H9 (cell line): Measurements from ENCODE around the gene PUDP. TPM values are rescaled to one million over a fixed set of nuclear protein-coding genes. Genes with fewer than 3 reads are reported as not detected.

Experiments
- DNase-seq: peaks from one replicate; pipeline ENCODE4 v3.0.0-alpha.2; 2017
- H2AFZ ChIP-seq: one replicate; pipeline ENCODE4 v1.6.1; 2013; ENCODE audit warnings: mild to moderate bottlenecking, low read length, control low read depth, moderate library complexity
- H2AK5ac ChIP-seq: 2 replicates; pipeline ENCODE4 v1.6.1; 2013; ENCODE audit warnings: low read length, control low read depth, mixed read lengths; ENCODE audit not compliant: insufficient read length
- H2BK120ac ChIP-seq: one replicate; pipeline ENCODE4 v1.6.1; 2013; ENCODE audit warnings: low read depth, mild to moderate bottlenecking, low read length, control low read depth, inconsistent platforms; ENCODE audit not compliant: poor library complexity, severe bottlenecking
- H2BK12ac ChIP-seq: 2 replicates; pipeline ENCODE4 v1.6.1; 2013; ENCODE audit warnings: low read length, control low read depth, mixed read lengths, low read depth; ENCODE audit not compliant: insufficient read length
- H2BK15ac ChIP-seq: 2 replicates; pipeline ENCODE4 v1.6.1; 2013; ENCODE audit warnings: low read depth, low read length, control low read depth
- H2BK20ac ChIP-seq: one replicate; pipeline ENCODE4 v1.6.1; 2013; ENCODE audit warnings: low read depth, mild to moderate bottlenecking, low read length, control low read depth, inconsistent platforms; ENCODE audit not compliant: poor library complexity, severe bottlenecking
- H2BK5ac ChIP-seq: 2 replicates; pipeline ENCODE4 v1.6.1; 2013; ENCODE audit warnings: low read length, control low read depth, mixed read lengths; ENCODE audit not compliant: insufficient read length
- H3K14ac ChIP-seq: 2 replicates; pipeline ENCODE4 v1.6.1; 2013; ENCODE audit warnings: low read length, control low read depth; ENCODE audit not compliant: insufficient read depth
- H3K18ac ChIP-seq: 2 replicates; pipeline ENCODE4 v1.6.1; 2013; ENCODE audit warnings: low read depth, mild to moderate bottlenecking, mixed read lengths, low read length, control low read depth; ENCODE audit not compliant: insufficient read length
- H3K23ac ChIP-seq: 2 replicates; pipeline ENCODE4 v1.6.1; 2013; ENCODE audit warnings: low read length, control low read depth, mixed read lengths, low read depth; ENCODE audit not compliant: insufficient read length
- H3K23me2 ChIP-seq: 2 replicates; pipeline ENCODE4 v1.6.1; 2013; ENCODE audit warnings: low read depth, mild to moderate bottlenecking, mixed read lengths, low read length, control low read depth; ENCODE audit not compliant: insufficient read length, poor library complexity, severe bottlenecking
- H3K27ac ChIP-seq: 2 replicates; pipeline ENCODE4 v1.5.1; 2013; ENCODE audit warnings: low read length, control low read depth, mixed read lengths, low read depth; ENCODE audit not compliant: insufficient read length
- H3K27me3 ChIP-seq: 2 replicates; pipeline ENCODE4 v1.6.1; 2013; ENCODE audit warnings: low read length, control low read depth, inconsistent platforms; ENCODE audit not compliant: insufficient read depth
- H3K4ac ChIP-seq: 2 replicates; pipeline ENCODE4 v1.6.1; 2013; ENCODE audit warnings: low read depth, mild to moderate bottlenecking, control low read depth, inconsistent platforms, low read length, moderate library complexity
- H3K4me1 ChIP-seq: 2 replicates; pipeline ENCODE4 v1.6.1; 2013; ENCODE audit warnings: low read length, control low read depth, inconsistent platforms; ENCODE audit not compliant: insufficient read depth
- H3K4me2 ChIP-seq: 2 replicates; pipeline ENCODE4 v1.6.1; 2013; ENCODE audit warnings: low read length, control low read depth, mixed read lengths; ENCODE audit not compliant: insufficient read length, insufficient read depth
- H3K56ac ChIP-seq: 2 replicates; pipeline ENCODE4 v1.6.1; 2013; ENCODE audit warnings: low read depth, mild to moderate bottlenecking, mixed read lengths, low read length, control low read depth; ENCODE audit not compliant: insufficient read length
- H3K79me1 ChIP-seq: 2 replicates; pipeline ENCODE4 v1.6.1; 2013; ENCODE audit warnings: low read depth, mild to moderate bottlenecking, moderate library complexity, low read length, control low read depth, inconsistent platforms; ENCODE audit not compliant: insufficient read depth, poor library complexity, severe bottlenecking
- H3K79me2 ChIP-seq: 2 replicates; pipeline ENCODE4 v1.6.1; 2013; ENCODE audit warnings: low read length, control low read depth, inconsistent platforms; ENCODE audit not compliant: insufficient read depth
- H3K9ac ChIP-seq: 2 replicates; pipeline ENCODE4 v1.6.1; 2013; ENCODE audit warnings: low read length, control low read depth, mixed read lengths; ENCODE audit not compliant: insufficient read length; ENCODE audit errors: extremely low read depth
- H3K9me3 ChIP-seq: one replicate; pipeline ENCODE4 v1.6.1; 2013; ENCODE audit warnings: low read depth, low read length, inconsistent platforms; ENCODE audit not compliant: control insufficient read depth
- H3T11ph ChIP-seq: one replicate; pipeline ENCODE4 v1.6.1; 2013; ENCODE audit warnings: mild to moderate bottlenecking, low read length, control low read depth, inconsistent platforms
- H4K20me1 ChIP-seq: one replicate; pipeline ENCODE4 v1.6.1; 2013; ENCODE audit not compliant: control insufficient read depth, insufficient read length, insufficient read depth
- H4K5ac ChIP-seq: 2 replicates; pipeline ENCODE4 v1.6.1; 2013; ENCODE audit warnings: low read depth, mild to moderate bottlenecking, mixed read lengths, low read length, control low read depth; ENCODE audit not compliant: insufficient read length
- H4K8ac ChIP-seq: replicated peaks from 2 replicates; pipeline ENCODE4 v1.6.1; 2013; ENCODE audit warnings: low read length, control low read depth, mixed read lengths, low read depth; ENCODE audit not compliant: insufficient read length
- H4K91ac ChIP-seq: 2 replicates; pipeline ENCODE4 v1.6.1; 2013; ENCODE audit warnings: low read depth, mild to moderate bottlenecking, moderate library complexity, mixed read lengths, low read length, control low read depth; ENCODE audit not compliant: insufficient read length
- H3K27ac Mint-ChIP-seq, 3 experiments: 2 replicates in 2 of 3; 3 replicates in 1 of 3; pipeline ENCODE4 v1.8.0; 2020 to 2021; ENCODE audit warnings: mixed read lengths in 3 of 3, mild to moderate bottlenecking in 1 of 3, moderate library complexity in 1 of 3
- H3K27me3 Mint-ChIP-seq: 2 replicates; pipeline ENCODE4 v1.8.0; 2021; ENCODE audit warnings: low read depth, mild to moderate bottlenecking, moderate library complexity, mixed read lengths
- H3K36me3 Mint-ChIP-seq, 3 experiments: 2 replicates in 2 of 3; 3 replicates in 1 of 3; pipeline ENCODE4 v1.8.0; 2020 to 2021; ENCODE audit warnings: low read depth in 3 of 3, mixed read lengths in 3 of 3; ENCODE audit not compliant: insufficient read depth in 1 of 3
- H3K4me1 Mint-ChIP-seq, 2 experiments: 2 replicates each; pipeline ENCODE4 v1.8.0; 2020; ENCODE audit warnings: mixed read lengths in 2 of 2
- H3K4me3 Mint-ChIP-seq, 2 experiments: 2 replicates in 1 of 2; 3 replicates in 1 of 2; pipeline ENCODE4 v1.8.0; 2020 to 2021; ENCODE audit warnings: mild to moderate bottlenecking in 2 of 2, mixed read lengths in 2 of 2, moderate library complexity in 1 of 2
- H3K9me3 Mint-ChIP-seq, 2 experiments: 2 replicates in 1 of 2; 3 replicates in 1 of 2; pipeline ENCODE4 v1.8.0; 2020; ENCODE audit warnings: mild to moderate bottlenecking in 2 of 2, mixed read lengths in 2 of 2, moderate library complexity in 1 of 2
- CTCF ChIP-seq: fragments of 200-600 bp; sonication (generic); conservative IDR thresholded peaks from 3 replicates; pipeline ENCODE4 v1.8.0; 2021; ENCODE audit warnings: antibody characterized with exemption, mild to moderate bottlenecking
- WGBS: extraction: QIAGEN DNeasy Blood & Tissue Kit; methylation state at CpG from one replicate; pipeline ENCODE4 v1.1.7; 2013; ENCODE audit warnings: missing lambda C conversion rate, low lambda C conversion rate, mixed read lengths; ENCODE audit not compliant: insufficient read length; ENCODE audit errors: extremely low coverage; 5-methylcytosine and 5-hydroxymethylcytosine counted together
- total RNA-seq: library from RNA; stranded (reverse); gene quantifications from 2 replicates; pipeline ENCODE4 v1.2.1, GENCODE V29; 2021

The PUDP gene
- total RNA-seq, 1 experiment from 2014 or later, result 46.3 TPM

- no peak overlapping the region for H2BK120ac ChIP-seq
- no peak for TF ChIP-seq CTCF
- H2AFZ ChIP-seq, result no peak overlapping the region
- no peak overlapping the region for H2AK5ac ChIP-seq
- no peak overlapping the region for H4K5ac ChIP-seq
- no peak overlapping the region for H3K27ac ChIP-seq
- Mint-ChIP-seq H3K4me3 (no peak overlapping the region), H3K27ac (no peak overlapping the region), H3K4me1 (peaks cover 12 to 15% of the 10 kb centered on the region in 2 experiments), H3K9me3 (peaks cover 4 to 6% of the 10 kb centered on the region in 2 experiments; a peak in 3 of 5 replicates), H3K27me3 (no peaks in the 10 kb centered on the region), H3K36me3 (peaks cover 22 to 27% (median 26%) of the 10 kb centered on the region in 3 experiments)
- no peaks in the 10 kb centered on the region for H4K20me1 ChIP-seq
- no peaks in the 10 kb centered on the region for H3K79me1 ChIP-seq
- no peak overlapping the region for H3K56ac ChIP-seq
- H3K23ac ChIP-seq, result no peak overlapping the region
- H3K4me2 ChIP-seq, result no peak overlapping the region
- DNase-seq, result no peak
- H3T11ph ChIP-seq, result no peak overlapping the region
- no CpG with 5 or more reads among the region's 2 CpGs for WGBS
- no peaks in the 10 kb centered on the region for H3K23me2 ChIP-seq
- no peak overlapping the region for H3K14ac ChIP-seq
- no peak overlapping the region for H2BK20ac ChIP-seq
- no peaks in the 10 kb centered on the region for H3K4me1 ChIP-seq
- no peak overlapping the region for H4K8ac ChIP-seq
- H3K9ac ChIP-seq, result no peak overlapping the region
- H3K27me3 ChIP-seq, result no peaks in the 10 kb centered on the region
- peaks cover 3% of the 10 kb centered on the region for H3K9me3 ChIP-seq
- no peaks in the 10 kb centered on the region for H3K79me2 ChIP-seq
- H2BK15ac ChIP-seq, result no peak overlapping the region
- H3K4ac ChIP-seq, result no peak overlapping the region
- no peak overlapping the region for H4K91ac ChIP-seq
- no peak overlapping the region for H3K18ac ChIP-seq
- H2BK12ac ChIP-seq, result no peak overlapping the region
- no peak overlapping the region for H2BK5ac ChIP-seq
Observed at GRCh38 chrX:7061429-7061828, 86.5 kb downstream of the PUDP start.
